ENCODE results near the gene RAP1GDS1. TPM values are rescaled to one million over a fixed set of nuclear protein-coding genes. Genes with fewer than 3 reads are reported as not detected.
A peak's percentile ranks its signal among the peaks of the same experiment; 100 is the strongest.

Gene RAP1GDS1
- total RNA-seq, 6 experiments from 2014 or later = 66.8 to 78.7 (median 73.0) TPM

DNA sequence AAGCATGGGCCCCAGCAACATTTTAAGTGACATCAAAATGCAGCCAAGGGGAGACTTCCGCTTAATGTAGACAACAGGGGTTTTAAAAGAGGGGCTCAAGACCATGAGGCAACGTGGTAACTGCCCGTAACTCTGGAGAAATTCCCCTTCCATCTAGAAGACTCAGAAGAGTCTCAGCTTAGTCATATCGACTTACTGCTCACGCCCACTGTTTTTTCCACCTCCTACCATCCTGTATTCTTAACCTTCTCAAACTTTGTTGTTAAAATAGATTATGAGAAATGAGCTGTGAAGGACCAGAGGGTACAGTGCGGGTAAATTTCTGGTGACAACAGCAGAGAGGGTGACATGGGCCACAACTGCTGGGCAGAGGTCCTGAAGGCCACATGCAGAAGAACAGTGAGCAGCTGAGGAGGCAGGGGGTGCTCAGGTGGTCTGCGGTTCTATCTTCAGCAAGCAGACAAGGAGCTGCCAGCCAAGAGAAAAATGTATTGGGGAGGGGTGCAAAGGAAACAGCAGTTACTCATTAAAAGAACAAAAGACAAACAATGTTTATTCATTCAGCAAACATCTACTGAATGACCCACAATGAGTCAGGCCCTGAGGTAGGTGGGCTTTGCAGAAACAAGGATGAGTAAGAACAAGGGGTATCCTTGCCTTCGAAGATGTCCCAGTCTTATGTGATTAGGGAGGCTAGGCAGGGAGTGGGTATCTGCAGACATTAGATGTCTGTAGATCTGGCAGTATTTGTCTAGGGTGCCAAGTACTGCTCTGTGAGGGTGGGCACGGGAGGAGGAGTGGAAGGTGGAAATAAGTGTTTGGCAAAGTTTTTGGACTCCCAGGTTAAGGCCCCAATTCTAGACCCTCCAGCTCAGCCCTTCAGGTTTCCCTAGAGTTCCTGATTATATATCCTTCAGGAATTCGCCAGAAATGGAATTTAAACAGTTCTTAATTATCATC lies 221.9 kb downstream of the RAP1GDS1 start:
- H3K9me3 Mint-ChIP-seq = no peaks in the 10 kb centered on the region
- TF ChIP-seq, protein P1, sequence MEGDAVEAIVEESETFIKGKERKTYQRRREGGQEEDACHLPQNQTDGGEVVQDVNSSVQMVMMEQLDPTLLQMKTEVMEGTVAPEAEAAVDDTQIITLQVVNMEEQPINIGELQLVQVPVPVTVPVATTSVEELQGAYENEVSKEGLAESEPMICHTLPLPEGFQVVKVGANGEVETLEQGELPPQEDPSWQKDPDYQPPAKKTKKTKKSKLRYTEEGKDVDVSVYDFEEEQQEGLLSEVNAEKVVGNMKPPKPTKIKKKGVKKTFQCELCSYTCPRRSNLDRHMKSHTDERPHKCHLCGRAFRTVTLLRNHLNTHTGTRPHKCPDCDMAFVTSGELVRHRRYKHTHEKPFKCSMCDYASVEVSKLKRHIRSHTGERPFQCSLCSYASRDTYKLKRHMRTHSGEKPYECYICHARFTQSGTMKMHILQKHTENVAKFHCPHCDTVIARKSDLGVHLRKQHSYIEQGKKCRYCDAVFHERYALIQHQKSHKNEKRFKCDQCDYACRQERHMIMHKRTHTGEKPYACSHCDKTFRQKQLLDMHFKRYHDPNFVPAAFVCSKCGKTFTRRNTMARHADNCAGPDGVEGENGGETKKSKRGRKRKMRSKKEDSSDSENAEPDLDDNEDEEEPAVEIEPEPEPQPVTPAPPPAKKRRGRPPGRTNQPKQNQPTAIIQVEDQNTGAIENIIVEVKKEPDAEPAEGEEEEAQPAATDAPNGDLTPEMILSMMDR (IDR thresholded peaks at IDR 0.05) = no peak
- peak overlapping the region; percentile 91 for H3K27ac Mint-ChIP-seq
- peak; percentile 35 for DNase-seq
- peak overlapping the region; percentile 63 for H3K4me3 Mint-ChIP-seq
- H3K36me3 Mint-ChIP-seq (ENCODE audit: low read depth) = peaks cover 46% of the 10 kb centered on the region
- H3K27me3 Mint-ChIP-seq (ENCODE audit: insufficient read depth) = peaks cover 3% of the 10 kb centered on the region; the same call in 1 of the 2 replicates
- H3K4me1 Mint-ChIP-seq (ENCODE audit: low read depth) = peaks cover 73% of the 10 kb centered on the region

DNA sequence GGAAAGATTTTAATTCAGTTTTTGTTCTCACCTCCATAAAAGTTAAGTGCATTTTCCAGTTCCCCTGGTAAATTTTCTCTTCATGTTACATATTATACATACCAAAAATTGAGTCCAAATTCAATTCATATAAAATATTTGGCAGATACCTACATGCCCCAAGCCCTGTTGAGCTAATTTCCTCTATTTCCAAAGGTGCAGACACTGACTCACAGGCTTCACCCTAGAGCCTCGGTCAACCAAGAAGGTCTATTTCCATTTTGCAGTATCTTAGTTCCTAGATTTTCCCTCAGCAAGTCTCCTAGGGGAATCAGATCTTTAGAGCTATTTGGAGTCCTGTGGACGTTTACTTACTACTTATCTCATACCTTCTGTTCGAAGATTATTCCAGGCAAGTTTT lies 222.8 kb downstream of the RAP1GDS1 start:
- Mint-ChIP-seq H3K9me3 (no peaks in the 10 kb centered on the region), H3K4me1 (ENCODE audit: low read depth) (peaks cover 68% of the 10 kb centered on the region), H3K27me3 (ENCODE audit: insufficient read depth) (peaks cover 3% of the 10 kb centered on the region; the same call in 1 of the 2 replicates), H3K36me3 (ENCODE audit: low read depth) (peaks cover 44% of the 10 kb centered on the region), H3K27ac (peak overlapping the region; percentile 91), H3K4me3 (peak overlapping the region; percentile 29)
- DNase-seq = no peak
- TF ChIP-seq, protein P1 (IDR thresholded peaks at IDR 0.05) = no peak

- H3K27me3 Mint-ChIP-seq (ENCODE audit: insufficient read depth) = peaks cover under 1% of the 10 kb centered on the region
- peaks cover 56% of the 10 kb centered on the region for H3K4me1 Mint-ChIP-seq (ENCODE audit: low read depth)
- peaks cover 50% of the 10 kb centered on the region for H3K36me3 Mint-ChIP-seq (ENCODE audit: low read depth)
- H3K9me3 Mint-ChIP-seq = no peaks in the 10 kb centered on the region
- DNase-seq = no peak
- H3K4me3 Mint-ChIP-seq = no peak overlapping the region
- TF ChIP-seq, protein P1 (IDR thresholded peaks at IDR 0.05) = no peak
- peak overlapping the region; percentile 47; the same call in 1 of the 2 replicates for H3K27ac Mint-ChIP-seq
Measured at GRCh38 chr4:98485816-98486345, 224.7 kb downstream of the RAP1GDS1 start.

DNA sequence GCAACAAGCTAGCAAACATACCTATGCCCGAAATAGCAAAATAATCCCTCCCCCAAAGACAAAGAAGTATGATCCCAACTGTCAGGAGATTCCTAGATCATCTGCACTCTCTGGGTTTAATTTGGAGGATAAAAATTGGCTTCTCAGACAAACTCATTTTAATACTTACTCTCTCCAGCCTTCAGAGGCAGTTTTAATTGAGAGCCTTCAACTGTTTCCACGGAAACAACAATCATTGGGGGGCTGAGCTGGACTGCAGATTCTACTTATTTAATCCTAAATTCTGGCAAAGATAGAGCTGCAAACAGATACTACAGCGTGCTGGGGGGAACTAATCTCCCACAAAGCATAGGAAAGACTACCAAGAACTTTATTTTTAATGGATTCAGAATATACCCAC lies 229.1 kb downstream of the RAP1GDS1 start:
- TF ChIP-seq, protein P1 (IDR thresholded peaks at IDR 0.05) = no peak
- Mint-ChIP-seq H3K36me3 (ENCODE audit: low read depth) (peaks cover 49% of the 10 kb centered on the region), H3K9me3 (no peaks in the 10 kb centered on the region), H3K27me3 (ENCODE audit: insufficient read depth) (no peaks in the 10 kb centered on the region; the same call in 1 of the 2 replicates), H3K27ac (no peak overlapping the region), H3K4me1 (ENCODE audit: low read depth) (peaks cover 45% of the 10 kb centered on the region), H3K4me3 (no peak overlapping the region)
- no peak for DNase-seq

DNA sequence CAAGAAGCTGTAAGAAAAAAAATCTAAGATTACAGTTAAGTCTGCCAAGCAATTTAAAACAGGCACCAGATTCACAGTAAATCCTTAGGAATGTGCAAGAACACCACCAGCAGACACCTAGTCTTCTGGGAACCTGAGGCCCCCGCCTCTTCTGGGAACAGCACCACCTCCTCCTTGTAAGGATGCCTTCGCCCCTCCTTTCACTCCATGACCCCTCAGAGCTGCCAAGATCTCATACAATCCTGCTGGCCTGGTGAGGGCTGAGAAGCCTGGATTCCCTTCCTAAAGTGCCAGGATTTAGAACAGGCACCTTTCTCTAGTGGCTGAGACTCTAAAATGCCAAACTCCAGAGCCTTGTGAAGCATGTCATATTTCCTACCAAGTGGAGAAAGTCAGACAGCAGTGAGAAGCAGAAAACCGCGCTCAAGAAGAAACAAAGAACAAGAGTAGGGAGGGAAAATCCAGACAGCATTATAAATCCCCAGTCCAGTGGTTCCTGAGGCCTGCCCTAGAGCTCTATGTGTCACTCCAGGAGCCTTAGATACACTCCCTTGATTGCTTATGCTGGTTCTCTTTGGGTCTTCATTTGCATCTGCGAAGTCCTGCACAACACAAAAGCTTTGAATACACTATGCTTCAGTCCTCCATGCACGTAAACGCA lies 230.8 kb downstream of the RAP1GDS1 start:
- no peaks in the 10 kb centered on the region for H3K9me3 Mint-ChIP-seq
- peaks cover 46% of the 10 kb centered on the region for H3K36me3 Mint-ChIP-seq (ENCODE audit: low read depth)
- peaks cover 52% of the 10 kb centered on the region for H3K4me1 Mint-ChIP-seq (ENCODE audit: low read depth)
- TF ChIP-seq, protein P1 (IDR thresholded peaks at IDR 0.05) = no peak
- no peak overlapping the region; the same call in 1 of the 2 replicates for H3K4me3 Mint-ChIP-seq
- H3K27me3 Mint-ChIP-seq (ENCODE audit: insufficient read depth) = no peaks in the 10 kb centered on the region; the same call in 1 of the 2 replicates
- DNase-seq = no peak
- peak overlapping the region; percentile 71 for H3K27ac Mint-ChIP-seq

All from HFFc6 (cell line).